ENCODE measurements around the gene OPRM1. TPM values are rescaled to one million over a fixed set of nuclear protein-coding genes. Genes with fewer than 3 reads are reported as not detected.

The OPRM1 gene
- total and polyA plus RNA-seq, 2 of the 8 experiments (the other 6 are each of a cell fraction or from before 2014, with no cell fraction given): not detected

DNA sequence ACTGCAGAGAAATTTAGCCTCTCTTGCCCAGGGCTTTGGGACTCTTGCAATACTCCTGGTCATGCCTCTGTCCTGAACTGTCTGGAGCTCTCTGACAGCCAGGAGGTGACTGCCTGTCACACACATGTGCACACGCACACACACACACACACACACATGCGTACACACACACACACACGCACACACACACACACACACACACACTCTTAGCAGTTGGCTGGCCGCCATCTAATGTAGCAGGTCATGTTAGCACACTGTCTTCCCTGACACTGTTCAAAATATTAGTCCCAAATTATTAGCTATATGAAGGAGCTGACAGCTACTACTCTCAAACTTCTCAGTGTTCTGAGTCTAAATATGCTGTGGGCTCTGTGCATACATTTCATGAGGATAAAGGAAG, 256.7 kb downstream of the OPRM1 start (continued):
- TF ChIP-seq, protein P1, sequence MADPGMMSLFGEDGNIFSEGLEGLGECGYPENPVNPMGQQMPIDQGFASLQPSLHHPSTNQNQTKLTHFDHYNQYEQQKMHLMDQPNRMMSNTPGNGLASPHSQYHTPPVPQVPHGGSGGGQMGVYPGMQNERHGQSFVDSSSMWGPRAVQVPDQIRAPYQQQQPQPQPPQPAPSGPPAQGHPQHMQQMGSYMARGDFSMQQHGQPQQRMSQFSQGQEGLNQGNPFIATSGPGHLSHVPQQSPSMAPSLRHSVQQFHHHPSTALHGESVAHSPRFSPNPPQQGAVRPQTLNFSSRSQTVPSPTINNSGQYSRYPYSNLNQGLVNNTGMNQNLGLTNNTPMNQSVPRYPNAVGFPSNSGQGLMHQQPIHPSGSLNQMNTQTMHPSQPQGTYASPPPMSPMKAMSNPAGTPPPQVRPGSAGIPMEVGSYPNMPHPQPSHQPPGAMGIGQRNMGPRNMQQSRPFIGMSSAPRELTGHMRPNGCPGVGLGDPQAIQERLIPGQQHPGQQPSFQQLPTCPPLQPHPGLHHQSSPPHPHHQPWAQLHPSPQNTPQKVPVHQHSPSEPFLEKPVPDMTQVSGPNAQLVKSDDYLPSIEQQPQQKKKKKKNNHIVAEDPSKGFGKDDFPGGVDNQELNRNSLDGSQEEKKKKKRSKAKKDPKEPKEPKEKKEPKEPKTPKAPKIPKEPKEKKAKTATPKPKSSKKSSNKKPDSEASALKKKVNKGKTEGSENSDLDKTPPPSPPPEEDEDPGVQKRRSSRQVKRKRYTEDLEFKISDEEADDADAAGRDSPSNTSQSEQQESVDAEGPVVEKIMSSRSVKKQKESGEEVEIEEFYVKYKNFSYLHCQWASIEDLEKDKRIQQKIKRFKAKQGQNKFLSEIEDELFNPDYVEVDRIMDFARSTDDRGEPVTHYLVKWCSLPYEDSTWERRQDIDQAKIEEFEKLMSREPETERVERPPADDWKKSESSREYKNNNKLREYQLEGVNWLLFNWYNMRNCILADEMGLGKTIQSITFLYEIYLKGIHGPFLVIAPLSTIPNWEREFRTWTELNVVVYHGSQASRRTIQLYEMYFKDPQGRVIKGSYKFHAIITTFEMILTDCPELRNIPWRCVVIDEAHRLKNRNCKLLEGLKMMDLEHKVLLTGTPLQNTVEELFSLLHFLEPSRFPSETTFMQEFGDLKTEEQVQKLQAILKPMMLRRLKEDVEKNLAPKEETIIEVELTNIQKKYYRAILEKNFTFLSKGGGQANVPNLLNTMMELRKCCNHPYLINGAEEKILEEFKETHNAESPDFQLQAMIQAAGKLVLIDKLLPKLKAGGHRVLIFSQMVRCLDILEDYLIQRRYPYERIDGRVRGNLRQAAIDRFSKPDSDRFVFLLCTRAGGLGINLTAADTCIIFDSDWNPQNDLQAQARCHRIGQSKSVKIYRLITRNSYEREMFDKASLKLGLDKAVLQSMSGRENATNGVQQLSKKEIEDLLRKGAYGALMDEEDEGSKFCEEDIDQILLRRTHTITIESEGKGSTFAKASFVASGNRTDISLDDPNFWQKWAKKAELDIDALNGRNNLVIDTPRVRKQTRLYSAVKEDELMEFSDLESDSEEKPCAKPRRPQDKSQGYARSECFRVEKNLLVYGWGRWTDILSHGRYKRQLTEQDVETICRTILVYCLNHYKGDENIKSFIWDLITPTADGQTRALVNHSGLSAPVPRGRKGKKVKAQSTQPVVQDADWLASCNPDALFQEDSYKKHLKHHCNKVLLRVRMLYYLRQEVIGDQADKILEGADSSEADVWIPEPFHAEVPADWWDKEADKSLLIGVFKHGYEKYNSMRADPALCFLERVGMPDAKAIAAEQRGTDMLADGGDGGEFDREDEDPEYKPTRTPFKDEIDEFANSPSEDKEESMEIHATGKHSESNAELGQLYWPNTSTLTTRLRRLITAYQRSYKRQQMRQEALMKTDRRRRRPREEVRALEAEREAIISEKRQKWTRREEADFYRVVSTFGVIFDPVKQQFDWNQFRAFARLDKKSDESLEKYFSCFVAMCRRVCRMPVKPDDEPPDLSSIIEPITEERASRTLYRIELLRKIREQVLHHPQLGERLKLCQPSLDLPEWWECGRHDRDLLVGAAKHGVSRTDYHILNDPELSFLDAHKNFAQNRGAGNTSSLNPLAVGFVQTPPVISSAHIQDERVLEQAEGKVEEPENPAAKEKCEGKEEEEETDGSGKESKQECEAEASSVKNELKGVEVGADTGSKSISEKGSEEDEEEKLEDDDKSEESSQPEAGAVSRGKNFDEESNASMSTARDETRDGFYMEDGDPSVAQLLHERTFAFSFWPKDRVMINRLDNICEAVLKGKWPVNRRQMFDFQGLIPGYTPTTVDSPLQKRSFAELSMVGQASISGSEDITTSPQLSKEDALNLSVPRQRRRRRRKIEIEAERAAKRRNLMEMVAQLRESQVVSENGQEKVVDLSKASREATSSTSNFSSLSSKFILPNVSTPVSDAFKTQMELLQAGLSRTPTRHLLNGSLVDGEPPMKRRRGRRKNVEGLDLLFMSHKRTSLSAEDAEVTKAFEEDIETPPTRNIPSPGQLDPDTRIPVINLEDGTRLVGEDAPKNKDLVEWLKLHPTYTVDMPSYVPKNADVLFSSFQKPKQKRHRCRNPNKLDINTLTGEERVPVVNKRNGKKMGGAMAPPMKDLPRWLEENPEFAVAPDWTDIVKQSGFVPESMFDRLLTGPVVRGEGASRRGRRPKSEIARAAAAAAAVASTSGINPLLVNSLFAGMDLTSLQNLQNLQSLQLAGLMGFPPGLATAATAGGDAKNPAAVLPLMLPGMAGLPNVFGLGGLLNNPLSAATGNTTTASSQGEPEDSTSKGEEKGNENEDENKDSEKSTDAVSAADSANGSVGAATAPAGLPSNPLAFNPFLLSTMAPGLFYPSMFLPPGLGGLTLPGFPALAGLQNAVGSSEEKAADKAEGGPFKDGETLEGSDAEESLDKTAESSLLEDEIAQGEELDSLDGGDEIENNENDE (IDR thresholded peaks at IDR 0.05; ENCODE audit: insufficient replicate concordance, low read length): no peak
- TF ChIP-seq SAP30 (IDR thresholded peaks at IDR 0.05; ENCODE audit: insufficient read depth, insufficient replicate concordance, low read length) (no peak), NRF1 (IDR thresholded peaks at IDR 0.05; ENCODE audit: low read depth, low read length) (no peak), RAD21 (IDR thresholded peaks at IDR 0.05 in 1 of 2, conservative IDR thresholded peaks at IDR 0.05 in 1 of 2; ENCODE audit: low read depth in 2 of 2, low read length in 2 of 2) (no peak), RNF2 (IDR thresholded peaks at IDR 0.05; ENCODE audit: borderline replicate concordance, low read depth, low read length, missing control alignments, poor library complexity, severe bottlenecking) (no peak)

Data from H1 (cell line).